NCI-H460 (cell line): ENCODE data around the gene ZNF362. TPM values are rescaled to one million over a fixed set of nuclear protein-coding genes. Genes with fewer than 3 reads are reported as not detected.
"Not testable (repeated sequence)": the region's sequence is repeated elsewhere in the genome, so short reads cannot be mapped to it uniquely, and the experiment has no call there.

Experiments used
- DNase-seq: peaks from one replicate; pipeline ENCODE4 v3.0.0-alpha.2; 2016; ENCODE audit warnings: low read depth; ENCODE audit errors: extremely low read depth
- total RNA-seq: library from RNA; depleted of rRNA; stranded (reverse); fragments of >200 nt; shearing (Covaris generic); gene quantifications from 2 replicates; pipeline ENCODE4 v1.2.3, GENCODE V29; 2014

ZNF362 gene
- total RNA-seq, 1 experiment from 2014 or later, result 1.1 TPM

GRCh38 chr1:33302325-33302724 is 46.0 kb downstream of the ZNF362 start:
- DNase-seq, result no peak

DNA sequence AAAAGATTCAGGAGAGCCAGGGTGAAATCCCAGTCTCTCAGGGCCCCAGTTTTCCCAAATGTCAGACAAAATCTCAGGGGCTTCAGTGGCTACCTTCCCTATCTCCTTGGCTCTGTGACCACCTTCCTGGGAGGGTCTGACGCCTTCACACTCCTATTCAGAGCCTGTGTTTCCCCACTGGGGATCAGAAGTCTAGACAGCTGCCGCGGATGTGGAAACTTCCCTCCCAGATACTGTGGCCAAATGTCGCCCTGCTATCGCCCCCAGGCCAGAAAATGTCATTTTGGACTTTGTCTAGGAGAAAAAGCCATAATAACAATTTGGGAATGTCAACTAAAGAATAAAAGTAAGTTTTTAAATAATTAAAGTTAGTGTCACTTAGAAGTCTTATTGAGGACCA is 48.7 kb downstream of the ZNF362 start:
- no peak for DNase-seq

DNA sequence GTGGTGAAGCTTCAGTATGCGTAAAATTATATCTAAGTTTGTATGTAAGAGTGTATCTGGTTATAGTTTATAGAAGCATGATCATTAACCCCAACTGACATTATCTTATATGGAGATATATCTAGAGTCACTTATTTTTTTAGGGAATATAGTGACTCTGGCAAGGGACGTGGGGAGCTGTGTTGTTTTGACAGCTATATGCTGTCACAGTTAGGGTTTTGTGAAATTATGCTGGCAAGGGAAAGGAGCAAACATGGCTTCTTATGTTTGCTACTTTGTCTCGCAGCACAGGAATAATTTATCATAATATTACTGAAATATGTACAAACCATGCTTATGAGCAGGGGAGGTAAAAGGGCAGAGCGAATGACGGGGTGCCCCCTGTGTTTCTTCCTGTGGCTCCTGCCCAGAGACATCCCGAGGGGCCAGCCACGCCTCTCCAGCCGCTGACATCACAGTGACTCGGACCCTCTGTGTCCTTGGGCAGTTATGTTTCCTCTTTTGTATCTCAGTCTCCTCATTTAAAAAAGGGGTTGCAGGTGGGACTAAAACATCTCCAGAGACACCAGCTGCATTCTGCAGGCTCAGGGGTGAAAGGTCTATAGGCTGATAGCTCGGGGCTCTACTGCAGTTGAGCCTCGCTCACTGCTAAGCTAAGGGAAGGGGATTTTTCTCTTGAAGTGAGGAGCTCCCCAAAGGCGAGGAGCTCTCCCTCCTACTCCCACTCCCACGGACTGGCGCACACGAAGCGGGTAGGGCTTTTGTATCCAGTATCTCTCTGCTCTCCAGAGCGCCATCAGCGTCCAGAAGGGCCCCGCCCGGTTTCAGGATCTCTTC is 49.7 kb downstream of the ZNF362 start:
- DNase-seq, result no peak

- DNase-seq, result no peak
Observed at GRCh38 chr1:33306653-33307493, 50.6 kb downstream of the ZNF362 start.

GRCh38 chr1:33307494-33307864 is 51.2 kb downstream of the ZNF362 start:
- DNase-seq, result no peak

- not testable (repeated sequence) for DNase-seq
Observed at GRCh38 chr1:33309351-33309750, 53.1 kb downstream of the ZNF362 start.

DNA sequence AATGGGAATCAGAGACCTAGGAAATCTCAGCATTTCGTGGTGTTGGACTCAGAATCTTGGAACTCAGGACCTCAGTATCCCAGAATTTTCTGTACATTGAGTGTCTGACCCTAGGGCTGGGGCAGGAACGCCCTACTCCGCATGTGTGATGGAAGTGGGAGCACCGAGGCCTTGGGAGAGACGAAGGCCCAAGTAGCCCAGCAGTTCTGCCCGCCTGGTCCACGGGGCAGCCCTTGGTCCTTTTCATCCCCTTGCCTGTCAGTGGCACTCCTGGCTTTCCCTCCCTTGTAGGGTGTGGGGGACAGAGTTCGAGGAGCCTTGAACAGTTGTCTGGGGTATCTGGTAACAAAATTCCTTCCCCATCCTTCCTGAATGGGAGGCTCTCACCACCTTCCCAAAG is 54.4 kb downstream of the ZNF362 start:
- no peak for DNase-seq

DNA sequence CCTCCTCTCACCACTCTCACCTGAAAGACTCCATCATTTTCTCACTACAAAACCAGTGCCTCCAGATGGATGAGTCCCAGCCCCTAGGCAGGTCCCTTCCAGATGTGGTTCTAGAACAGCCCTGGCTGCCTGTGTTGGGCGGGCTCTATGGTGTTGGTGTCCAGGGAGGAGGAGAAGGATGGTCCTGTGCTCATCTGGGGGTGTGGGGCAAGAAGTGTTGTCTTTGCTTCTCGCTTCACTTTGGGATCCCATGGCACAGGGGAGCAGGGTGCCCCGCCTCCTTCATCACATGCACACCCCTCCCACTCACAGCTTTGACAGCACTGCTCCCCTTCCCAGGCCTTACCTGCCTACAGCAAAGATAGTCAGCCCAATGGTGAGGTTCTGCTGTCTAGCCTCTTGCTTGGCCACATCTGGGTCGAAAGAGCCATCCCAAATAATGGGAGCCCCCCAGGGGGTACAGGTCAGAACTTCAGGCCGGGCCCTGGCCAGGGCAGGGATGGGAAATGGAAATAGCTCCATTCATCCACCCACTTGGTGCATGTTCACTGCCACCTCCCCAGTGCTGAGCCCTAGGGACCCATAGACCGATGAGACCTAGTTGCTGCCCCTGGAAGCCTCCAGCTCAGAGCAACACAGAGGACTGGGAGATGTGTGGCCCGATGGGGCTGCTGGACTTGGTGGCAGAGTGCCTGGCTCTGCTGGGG is 55.6 kb downstream of the ZNF362 start:
- no peak for DNase-seq

DNA sequence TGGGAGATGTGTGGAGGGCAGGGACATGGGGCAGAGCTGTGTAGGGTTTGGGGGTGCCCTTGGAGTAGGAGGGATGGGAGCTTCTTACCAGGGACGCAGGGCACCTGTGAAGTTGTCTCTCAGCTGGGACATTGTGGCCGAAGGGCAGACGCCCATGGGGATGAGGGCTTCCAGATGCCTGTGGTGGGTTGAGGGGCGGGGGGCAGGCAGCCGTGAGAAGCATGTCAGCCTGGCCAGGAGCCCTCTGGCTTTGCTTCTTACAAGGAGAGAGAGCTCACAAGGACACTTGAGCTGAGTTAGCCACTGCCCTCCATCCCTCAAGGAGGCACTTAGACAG is 56.1 kb downstream of the ZNF362 start:
- no peak for DNase-seq

DNA sequence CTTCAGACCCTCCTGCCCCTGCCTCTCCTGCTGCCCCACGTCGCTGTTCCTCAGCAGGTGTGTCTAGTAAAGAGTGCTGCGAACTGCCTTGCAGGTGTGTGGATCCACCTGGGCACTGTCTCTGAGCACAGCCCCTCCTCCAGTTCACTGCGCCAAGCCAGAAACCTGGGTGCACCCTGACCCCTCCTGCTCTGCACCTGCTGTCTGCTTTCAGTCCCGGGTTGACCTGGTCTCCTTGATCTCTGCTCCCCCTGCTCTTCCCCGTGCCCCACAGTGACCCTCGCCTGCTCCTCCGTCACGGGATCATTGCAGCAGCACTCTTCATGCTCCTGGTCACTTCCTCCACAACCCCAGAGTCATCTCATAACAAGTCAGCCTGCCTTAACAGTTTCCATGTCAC is 58.1 kb downstream of the ZNF362 start:
- no peak for DNase-seq

- no peak for DNase-seq
Observed at GRCh38 chr1:33316601-33317000, 60.3 kb downstream of the ZNF362 start.

DNA sequence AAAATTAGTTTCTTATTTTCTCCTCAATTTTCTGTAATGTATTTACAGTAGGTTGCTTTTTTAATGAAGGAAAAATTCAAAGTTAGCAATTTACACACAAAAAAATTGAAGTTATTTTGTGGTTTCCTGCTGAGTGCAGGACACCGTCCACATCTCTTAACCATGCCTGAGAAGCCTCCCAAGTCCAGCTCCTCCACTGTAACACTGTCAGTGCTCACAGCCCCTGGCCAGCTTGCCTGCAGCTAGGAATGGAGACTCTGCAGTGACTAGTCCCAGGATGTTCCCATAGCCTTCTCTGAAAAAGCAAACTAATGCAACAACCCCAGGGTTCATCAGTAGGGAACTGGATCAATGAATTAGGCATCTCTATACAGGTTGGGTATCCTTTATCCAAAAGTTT is 61.1 kb downstream of the ZNF362 start:
- no peak for DNase-seq

- no peak for DNase-seq
Observed at GRCh38 chr1:33317946-33318345, 61.7 kb downstream of the ZNF362 start.

GRCh38 chr1:33319186-33319948 is 63.1 kb downstream of the ZNF362 start:
- no peak for DNase-seq

DNA sequence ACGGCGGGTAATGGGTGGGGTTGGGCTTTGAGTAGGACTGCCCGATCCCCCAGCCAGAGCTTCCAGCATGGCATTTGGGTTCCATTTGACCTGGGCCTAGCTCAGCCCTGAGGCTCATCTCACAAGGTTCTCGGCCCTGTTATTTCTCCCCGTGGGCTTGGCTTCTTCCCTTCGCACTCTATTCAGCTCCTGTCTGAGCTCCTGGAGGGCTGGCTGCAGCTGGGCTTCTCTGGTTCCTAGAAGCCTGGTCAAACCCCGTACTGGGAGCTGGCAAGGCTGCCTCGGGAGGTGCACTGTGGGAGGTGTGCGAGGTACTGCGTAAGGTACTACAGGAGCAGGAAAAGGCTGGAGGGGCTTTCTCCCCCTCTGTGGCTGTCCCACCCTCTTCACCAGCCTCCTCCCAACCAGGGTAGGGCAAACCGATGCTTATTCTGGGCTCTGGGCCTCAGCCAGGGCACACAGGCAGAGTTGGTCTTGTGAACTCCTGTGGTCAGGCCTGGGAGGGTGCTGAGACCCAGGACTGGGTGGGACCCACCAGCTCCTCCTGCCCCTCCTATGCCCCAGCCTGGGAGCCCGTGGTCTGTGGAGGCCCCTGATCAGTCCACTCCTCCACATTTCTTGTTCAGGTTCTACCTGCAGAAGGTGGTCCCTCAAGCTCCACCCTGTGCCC is 63.8 kb downstream of the ZNF362 start:
- no peak for DNase-seq

- no peak for DNase-seq
Observed at GRCh38 chr1:33320619-33321165, 64.4 kb downstream of the ZNF362 start, which contains the start of gene A3GALT2. A3GALT2 (minus strand) TSS chr1:33321098; CDS start chr1:33321098, 0 bp downstream.

GRCh38 chr1:33321178-33321577 is 64.9 kb downstream of the ZNF362 start:
- no peak for DNase-seq

DNA sequence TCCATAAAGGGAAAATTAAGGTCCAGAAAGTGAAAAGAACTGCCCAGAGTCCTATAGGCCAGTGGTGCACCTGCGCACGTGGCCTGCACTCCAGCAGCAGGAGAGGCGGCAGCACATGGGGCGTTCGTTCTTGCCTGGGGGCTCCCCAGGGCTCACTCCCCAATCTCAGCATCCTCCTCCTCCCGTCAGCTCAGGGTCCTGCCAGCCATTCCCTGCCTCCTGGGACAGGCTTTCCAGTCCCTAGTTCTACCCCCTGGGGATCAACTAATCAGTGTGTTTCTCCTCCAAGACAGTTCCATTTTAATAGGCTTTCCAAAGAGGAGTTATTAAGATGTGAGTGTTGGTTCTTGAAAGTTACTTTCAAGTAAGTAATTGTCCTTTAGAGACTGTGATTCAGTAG is 65.8 kb downstream of the ZNF362 start:
- no peak for DNase-seq

DNA sequence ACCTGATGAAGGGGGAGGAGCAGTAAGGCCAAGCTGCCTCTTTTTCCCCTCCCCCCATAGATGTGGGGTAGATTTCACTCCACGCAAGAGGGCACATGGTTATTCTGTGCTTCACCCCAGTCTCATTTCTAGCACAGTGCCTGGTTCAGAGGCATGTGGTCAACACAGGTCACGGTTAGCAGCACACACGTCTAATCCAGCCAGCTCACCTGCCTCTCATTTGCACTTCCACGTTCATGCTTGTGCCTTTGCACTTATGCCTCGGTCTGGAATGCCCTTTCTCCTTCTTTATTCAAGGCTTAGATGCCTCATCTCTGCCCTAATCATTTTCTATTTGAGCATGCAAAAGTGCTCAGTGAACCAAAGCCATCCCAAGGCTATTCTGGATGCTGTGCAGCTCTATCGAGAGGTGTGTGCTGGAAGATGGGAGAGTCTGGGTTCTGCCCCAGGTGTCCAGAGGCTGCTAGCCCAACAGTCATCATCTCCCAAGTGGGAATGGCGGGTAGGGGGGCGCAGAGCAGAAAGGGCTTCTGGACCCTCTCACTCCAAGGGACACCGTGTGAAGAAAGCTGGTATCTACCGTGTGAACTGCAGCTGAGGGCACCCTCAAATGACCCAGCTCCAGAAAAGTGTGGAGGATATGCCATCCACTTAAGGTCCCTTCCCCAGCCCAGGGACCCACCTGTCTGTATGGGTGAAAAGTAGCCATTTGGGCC is 66.7 kb downstream of the ZNF362 start:
- no peak for DNase-seq
